H9 (cell line): Measurements from ENCODE around the gene KCNQ2. TPM values are rescaled to one million over a fixed set of nuclear protein-coding genes. Genes with fewer than 3 reads are reported as not detected.

Source experiments
- DNase-seq: peaks from one replicate; pipeline ENCODE4 v3.0.0-alpha.2; 2017
- H2AFZ ChIP-seq: one replicate; pipeline ENCODE4 v1.6.1; 2013; ENCODE audit warnings: mild to moderate bottlenecking, low read length, control low read depth, moderate library complexity
- H2AK5ac ChIP-seq: 2 replicates; pipeline ENCODE4 v1.6.1; 2013; ENCODE audit warnings: low read length, control low read depth, mixed read lengths; ENCODE audit not compliant: insufficient read length
- H2BK120ac ChIP-seq: one replicate; pipeline ENCODE4 v1.6.1; 2013; ENCODE audit warnings: low read depth, mild to moderate bottlenecking, low read length, control low read depth, inconsistent platforms; ENCODE audit not compliant: poor library complexity, severe bottlenecking
- H2BK12ac ChIP-seq: 2 replicates; pipeline ENCODE4 v1.6.1; 2013; ENCODE audit warnings: low read length, control low read depth, mixed read lengths, low read depth; ENCODE audit not compliant: insufficient read length
- H2BK15ac ChIP-seq: 2 replicates; pipeline ENCODE4 v1.6.1; 2013; ENCODE audit warnings: low read depth, low read length, control low read depth
- H2BK20ac ChIP-seq: one replicate; pipeline ENCODE4 v1.6.1; 2013; ENCODE audit warnings: low read depth, mild to moderate bottlenecking, low read length, control low read depth, inconsistent platforms; ENCODE audit not compliant: poor library complexity, severe bottlenecking
- H2BK5ac ChIP-seq: 2 replicates; pipeline ENCODE4 v1.6.1; 2013; ENCODE audit warnings: low read length, control low read depth, mixed read lengths; ENCODE audit not compliant: insufficient read length
- H3K14ac ChIP-seq: 2 replicates; pipeline ENCODE4 v1.6.1; 2013; ENCODE audit warnings: low read length, control low read depth; ENCODE audit not compliant: insufficient read depth
- H3K18ac ChIP-seq: 2 replicates; pipeline ENCODE4 v1.6.1; 2013; ENCODE audit warnings: low read depth, mild to moderate bottlenecking, mixed read lengths, low read length, control low read depth; ENCODE audit not compliant: insufficient read length
- H3K23ac ChIP-seq: 2 replicates; pipeline ENCODE4 v1.6.1; 2013; ENCODE audit warnings: low read length, control low read depth, mixed read lengths, low read depth; ENCODE audit not compliant: insufficient read length
- H3K23me2 ChIP-seq: 2 replicates; pipeline ENCODE4 v1.6.1; 2013; ENCODE audit warnings: low read depth, mild to moderate bottlenecking, mixed read lengths, low read length, control low read depth; ENCODE audit not compliant: insufficient read length, poor library complexity, severe bottlenecking
- H3K27ac ChIP-seq: 2 replicates; pipeline ENCODE4 v1.5.1; 2013; ENCODE audit warnings: low read length, control low read depth, mixed read lengths, low read depth; ENCODE audit not compliant: insufficient read length
- H3K27me3 ChIP-seq: 2 replicates; pipeline ENCODE4 v1.6.1; 2013; ENCODE audit warnings: low read length, control low read depth, inconsistent platforms; ENCODE audit not compliant: insufficient read depth
- H3K4ac ChIP-seq: 2 replicates; pipeline ENCODE4 v1.6.1; 2013; ENCODE audit warnings: low read depth, mild to moderate bottlenecking, control low read depth, inconsistent platforms, low read length, moderate library complexity
- H3K4me1 ChIP-seq: 2 replicates; pipeline ENCODE4 v1.6.1; 2013; ENCODE audit warnings: low read length, control low read depth, inconsistent platforms; ENCODE audit not compliant: insufficient read depth
- H3K4me2 ChIP-seq: 2 replicates; pipeline ENCODE4 v1.6.1; 2013; ENCODE audit warnings: low read length, control low read depth, mixed read lengths; ENCODE audit not compliant: insufficient read length, insufficient read depth
- H3K56ac ChIP-seq: 2 replicates; pipeline ENCODE4 v1.6.1; 2013; ENCODE audit warnings: low read depth, mild to moderate bottlenecking, mixed read lengths, low read length, control low read depth; ENCODE audit not compliant: insufficient read length
- H3K79me1 ChIP-seq: 2 replicates; pipeline ENCODE4 v1.6.1; 2013; ENCODE audit warnings: low read depth, mild to moderate bottlenecking, moderate library complexity, low read length, control low read depth, inconsistent platforms; ENCODE audit not compliant: insufficient read depth, poor library complexity, severe bottlenecking
- H3K79me2 ChIP-seq: 2 replicates; pipeline ENCODE4 v1.6.1; 2013; ENCODE audit warnings: low read length, control low read depth, inconsistent platforms; ENCODE audit not compliant: insufficient read depth
- H3K9ac ChIP-seq: 2 replicates; pipeline ENCODE4 v1.6.1; 2013; ENCODE audit warnings: low read length, control low read depth, mixed read lengths; ENCODE audit not compliant: insufficient read length; ENCODE audit errors: extremely low read depth
- H3K9me3 ChIP-seq: one replicate; pipeline ENCODE4 v1.6.1; 2013; ENCODE audit warnings: low read depth, low read length, inconsistent platforms; ENCODE audit not compliant: control insufficient read depth
- H3T11ph ChIP-seq: one replicate; pipeline ENCODE4 v1.6.1; 2013; ENCODE audit warnings: mild to moderate bottlenecking, low read length, control low read depth, inconsistent platforms
- H4K20me1 ChIP-seq: one replicate; pipeline ENCODE4 v1.6.1; 2013; ENCODE audit not compliant: control insufficient read depth, insufficient read length, insufficient read depth
- H4K5ac ChIP-seq: 2 replicates; pipeline ENCODE4 v1.6.1; 2013; ENCODE audit warnings: low read depth, mild to moderate bottlenecking, mixed read lengths, low read length, control low read depth; ENCODE audit not compliant: insufficient read length
- H4K8ac ChIP-seq: replicated peaks from 2 replicates; pipeline ENCODE4 v1.6.1; 2013; ENCODE audit warnings: low read length, control low read depth, mixed read lengths, low read depth; ENCODE audit not compliant: insufficient read length
- H4K91ac ChIP-seq: 2 replicates; pipeline ENCODE4 v1.6.1; 2013; ENCODE audit warnings: low read depth, mild to moderate bottlenecking, moderate library complexity, mixed read lengths, low read length, control low read depth; ENCODE audit not compliant: insufficient read length
- H3K27ac Mint-ChIP-seq, 3 experiments: 2 replicates in 2 of 3; 3 replicates in 1 of 3; pipeline ENCODE4 v1.8.0; 2020 to 2021; ENCODE audit warnings: mixed read lengths in 3 of 3, mild to moderate bottlenecking in 1 of 3, moderate library complexity in 1 of 3
- H3K27me3 Mint-ChIP-seq: 2 replicates; pipeline ENCODE4 v1.8.0; 2021; ENCODE audit warnings: low read depth, mild to moderate bottlenecking, moderate library complexity, mixed read lengths
- H3K36me3 Mint-ChIP-seq, 3 experiments: 2 replicates in 2 of 3; 3 replicates in 1 of 3; pipeline ENCODE4 v1.8.0; 2020 to 2021; ENCODE audit warnings: low read depth in 3 of 3, mixed read lengths in 3 of 3; ENCODE audit not compliant: insufficient read depth in 1 of 3
- H3K4me1 Mint-ChIP-seq, 2 experiments: 2 replicates each; pipeline ENCODE4 v1.8.0; 2020; ENCODE audit warnings: mixed read lengths in 2 of 2
- H3K4me3 Mint-ChIP-seq, 2 experiments: 2 replicates in 1 of 2; 3 replicates in 1 of 2; pipeline ENCODE4 v1.8.0; 2020 to 2021; ENCODE audit warnings: mild to moderate bottlenecking in 2 of 2, mixed read lengths in 2 of 2, moderate library complexity in 1 of 2
- H3K9me3 Mint-ChIP-seq, 2 experiments: 2 replicates in 1 of 2; 3 replicates in 1 of 2; pipeline ENCODE4 v1.8.0; 2020; ENCODE audit warnings: mild to moderate bottlenecking in 2 of 2, mixed read lengths in 2 of 2, moderate library complexity in 1 of 2
- CTCF ChIP-seq: fragments of 200-600 bp; sonication (generic); conservative IDR thresholded peaks from 3 replicates; pipeline ENCODE4 v1.8.0; 2021; ENCODE audit warnings: antibody characterized with exemption, mild to moderate bottlenecking
- WGBS: extraction: QIAGEN DNeasy Blood & Tissue Kit; methylation state at CpG from one replicate; pipeline ENCODE4 v1.1.7; 2013; ENCODE audit warnings: missing lambda C conversion rate, low lambda C conversion rate, mixed read lengths; ENCODE audit not compliant: insufficient read length; ENCODE audit errors: extremely low coverage; 5-methylcytosine and 5-hydroxymethylcytosine counted together
- total RNA-seq: library from RNA; stranded (reverse); gene quantifications from 2 replicates; pipeline ENCODE4 v1.2.1, GENCODE V29; 2021

The KCNQ2 gene
- total RNA-seq, 1 experiment from 2014 or later = 69.2 TPM

- no peaks in the 10 kb centered on the region for H3K9me3 ChIP-seq
- WGBS = no CpG with 5 or more reads among the region's 22 CpGs
- no peak overlapping the region for H2BK15ac ChIP-seq
- H3K23me2 ChIP-seq = no peaks in the 10 kb centered on the region
- Mint-ChIP-seq H3K9me3 (peaks cover 9 to 11% of the 10 kb centered on the region in 2 experiments; a peak in 3 of 5 replicates), H3K4me3 (no peak overlapping the region), H3K27ac (peak overlapping the region in 1 of 3 experiments; percentile 78; a peak in 1 of 7 replicates), H3K4me1 (peaks cover 0 to 13% of the 10 kb centered on the region in 2 experiments; a peak in 2 of 4 replicates), H3K36me3 (peaks cover 11 to 28% (median 12%) of the 10 kb centered on the region in 3 experiments), H3K27me3 (no peaks in the 10 kb centered on the region)
- no peak overlapping the region for H3K9ac ChIP-seq
- H4K5ac ChIP-seq = no peak overlapping the region
- H4K20me1 ChIP-seq = no peaks in the 10 kb centered on the region
- H4K8ac ChIP-seq = no peak overlapping the region
- no peak overlapping the region for H2BK120ac ChIP-seq
- no peaks in the 10 kb centered on the region; the same call in 1 of the 2 replicates for H3K79me2 ChIP-seq
- no peak overlapping the region for H2BK12ac ChIP-seq
- no peak overlapping the region for H3K4me2 ChIP-seq
- no peak overlapping the region for H3T11ph ChIP-seq
- H2BK5ac ChIP-seq = no peak overlapping the region
- no peaks in the 10 kb centered on the region for H3K79me1 ChIP-seq
- DNase-seq = no peak
- no peak overlapping the region for H3K56ac ChIP-seq
- no peak for TF ChIP-seq CTCF
- H3K14ac ChIP-seq = no peak overlapping the region
- H2AFZ ChIP-seq = no peak overlapping the region
- no peaks in the 10 kb centered on the region for H3K4me1 ChIP-seq
- H2AK5ac ChIP-seq = no peak overlapping the region
- no peak overlapping the region for H3K23ac ChIP-seq
- H2BK20ac ChIP-seq = no peak overlapping the region
- no peak overlapping the region for H4K91ac ChIP-seq
- no peak overlapping the region for H3K18ac ChIP-seq
- H3K4ac ChIP-seq = no peak overlapping the region
- H3K27me3 ChIP-seq = no peaks in the 10 kb centered on the region
- H3K27ac ChIP-seq = no peak overlapping the region
Observed at GRCh38 chr20:63441136-63442099, 31.0 kb downstream of the KCNQ2 start.
